SK-N-MC (cell line): ENCODE data around the gene HEPHL1.

ENCODE experiments used
- EZH2 ChIP-seq: fragments of 200-600 bp; sonication (generic); IDR thresholded peaks from one replicate; pipeline ENCODE4 v1.6.1; 2017; ENCODE audit warnings: antibody characterized with exemption
- POLR2AphosphoS5 ChIP-seq: IDR thresholded peaks from 2 replicates; pipeline ENCODE4 v1.6.1; 2012; ENCODE audit warnings: mild to moderate bottlenecking, low read depth, low read length, borderline replicate concordance

- TF ChIP-seq EZH2: no peak
- no peak for TF ChIP-seq POLR2AphosphoS5
Measured at GRCh38 chr11:93983542-93984195, 37.5 kb upstream of the HEPHL1 start.
